Esophagus mucosa (tissue), 1 donor: ENCODE data around the gene ART4. TPM values are rescaled to one million over a fixed set of nuclear protein-coding genes. Genes with fewer than 3 reads are reported as not detected.
A peak's percentile ranks its signal among the peaks of the same experiment; 100 is the strongest.

ENCODE experiments used
- ATAC-seq: fragments of 200-7000 bp; cut with Tn5 transposase; one replicate; pipeline ENCODE4 v1.9.1; 2020
- total RNA-seq: library from RNA; stranded (reverse); gene quantifications from one replicate; pipeline ENCODE4 v1.2.4, GENCODE V29; 2023
- donor health status: DM: yes; HTN: yes; CAD: no.

The ART4 gene
- total RNA-seq, 1 donor from 2014 or later: 0.08 TPM

GRCh38 chr12:14810167-14810952 lies 33.0 kb downstream of the ART4 start:
- ATAC-seq: no peak

GRCh38 chr12:14803830-14804160 lies 39.5 kb downstream of the ART4 start:
- no peak for ATAC-seq

GRCh38 chr12:14803011-14803829 lies 40.1 kb downstream of the ART4 start, which contains the start of the genes C12orf60 and WBP11:
TSS of gene C12orf60 (plus strand) at chr12:14803670. CDS start at chr12:14822936, 19,266 bp downstream.
TSS of gene WBP11 (minus strand) at chr12:14803478. CDS start at chr12:14801383, 2,095 bp downstream.
- peak; percentile 100 for ATAC-seq

GRCh38 chr12:14802721-14803010 lies 40.7 kb downstream of the ART4 start:
- ATAC-seq: no peak

GRCh38 chr12:14802247-14802646 lies 41.1 kb downstream of the ART4 start:
- no peak for ATAC-seq

- no peak for ATAC-seq
Observed at GRCh38 chr12:14795028-14795448, 48.3 kb downstream of the ART4 start.

GRCh38 chr12:14785568-14785967 lies 57.8 kb downstream of the ART4 start:
- ATAC-seq: no peak

- ATAC-seq: no peak
Observed at GRCh38 chr12:14784471-14784870, 58.9 kb downstream of the ART4 start.

- no peak for ATAC-seq
Observed at GRCh38 chr12:14782756-14783155, 60.6 kb downstream of the ART4 start.

- no peak for ATAC-seq
Observed at GRCh38 chr12:14781563-14781962, 61.8 kb downstream of the ART4 start.

GRCh38 chr12:14780859-14781258 lies 62.5 kb downstream of the ART4 start:
- ATAC-seq: no peak

- ATAC-seq: no peak
Observed at GRCh38 chr12:14779834-14780233, 63.5 kb downstream of the ART4 start.

- ATAC-seq: peak; percentile 56
Observed at GRCh38 chr12:14777271-14777670, 66.1 kb downstream of the ART4 start.

GRCh38 chr12:14776236-14776961 lies 66.9 kb downstream of the ART4 start:
- ATAC-seq: no peak

- ATAC-seq: no peak
Observed at GRCh38 chr12:14775636-14775980, 67.7 kb downstream of the ART4 start.

Other genes with a start within 250 kb of the ART4 start
- 0.20 TPM for gene GUCY2C, start 146.9 kb downstream of the ART4 start, total RNA-seq
- gene WBP11, start 40.0 kb downstream of the ART4 start, total RNA-seq: 28.5 TPM
- gene C12orf60, start 39.9 kb downstream of the ART4 start, total RNA-seq: 0.76 TPM
- gene SMCO3, start 29.3 kb downstream of the ART4 start, total RNA-seq: not detected
- 16.7 TPM for gene MGP, start 42.3 kb upstream of the ART4 start, total RNA-seq
- gene ERP27, start 95.0 kb upstream of the ART4 start, total RNA-seq: 4.5 TPM
- 39.0 TPM for gene ARHGDIB, start 118.1 kb upstream of the ART4 start, total RNA-seq
- not detected for gene PDE6H, start 129.5 kb upstream of the ART4 start, total RNA-seq